ACHN (cell line): ENCODE results near the gene GGTA1.

Experiments used
- DNase-seq: peaks from one replicate; pipeline ENCODE4 v3.0.0-alpha.2; 2015
- in situ Hi-C: cut with HindIII; loops from 2 replicates; pipeline ENCODE4 v1.10.0; 2017; ENCODE audit warnings: low sequenced_read_pairs, low pct_ligation_motif_present, low pct_unique_long_range_greater_than_20kb

GGTA1 gene

GRCh38 chr9:121505903-121506735 is 6.5 kb upstream of the GGTA1 start:
- in situ Hi-C loops: no loop called here
- no peak for DNase-seq

GRCh38 chr9:121503444-121503843 is 3.8 kb upstream of the GGTA1 start:
- no peak for DNase-seq
- in situ Hi-C loops: no loop called here

DNA sequence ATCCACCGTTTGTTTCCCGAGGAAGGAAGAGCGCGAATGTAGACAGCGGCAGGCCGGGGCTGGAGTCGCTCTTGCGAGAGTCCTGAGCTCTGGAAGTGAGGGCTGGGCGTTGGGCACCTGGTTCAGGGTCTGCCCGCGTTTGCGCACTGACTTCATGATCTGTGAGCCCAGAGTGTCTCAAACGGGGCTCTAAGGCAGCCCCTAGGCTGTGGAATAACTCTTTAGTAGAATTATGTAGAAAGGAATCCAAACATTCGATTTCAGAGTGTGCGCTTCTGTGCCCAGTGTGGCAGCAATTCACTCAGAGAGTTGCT is 478 bp upstream of the GGTA1 start:
- DNase-seq: no peak
- in situ Hi-C loops: no loop called here

GRCh38 chr9:121499177-121499426 is 542 bp downstream of the GGTA1 start:
- in situ Hi-C loops: no loop called here

DNA sequence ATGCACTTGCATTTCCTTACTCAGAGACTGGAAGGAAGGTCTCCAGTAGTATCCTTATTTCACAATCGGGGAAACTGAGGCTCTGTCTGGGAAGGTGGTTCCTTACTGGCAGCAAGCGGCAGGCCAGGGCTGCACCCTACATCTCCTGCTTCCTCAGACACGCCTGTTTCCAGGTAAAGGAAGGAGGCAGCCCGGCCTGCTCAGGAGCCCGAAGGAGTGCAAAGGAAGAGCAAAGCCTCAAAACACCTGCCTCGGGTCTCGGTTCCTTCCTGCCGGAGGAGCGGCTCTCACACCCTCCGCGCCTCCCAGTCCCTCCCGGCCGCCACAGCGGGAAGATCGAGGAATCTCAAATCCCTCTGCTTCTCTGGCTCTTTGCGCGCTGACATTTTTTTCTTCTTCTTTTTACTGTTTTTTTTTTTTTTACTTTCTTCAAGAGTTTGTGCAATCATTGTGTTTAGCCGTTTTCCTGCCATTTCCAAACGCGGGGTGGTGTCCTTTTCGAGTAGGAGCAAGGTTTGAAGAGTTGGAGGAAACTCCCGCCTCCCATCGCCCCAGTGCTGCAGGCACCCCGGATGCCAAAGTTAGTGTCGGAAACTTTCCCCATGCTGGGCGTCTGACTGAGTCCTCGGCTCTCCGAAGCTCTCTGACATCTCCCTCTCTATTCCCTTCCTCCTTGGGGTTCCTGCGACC is 1.0 kb downstream of the GGTA1 start:
- in situ Hi-C loops: no loop called here
- DNase-seq: peak; percentile 7

More at GRCh38 chr9:121499177-121499426, 542 bp downstream of the GGTA1 start:
- no peak for DNase-seq

- peak; percentile 75 for DNase-seq
- in situ Hi-C loops: no loop called here
Observed at GRCh38 chr9:121498150-121498486, 1.5 kb downstream of the GGTA1 start.

DNA sequence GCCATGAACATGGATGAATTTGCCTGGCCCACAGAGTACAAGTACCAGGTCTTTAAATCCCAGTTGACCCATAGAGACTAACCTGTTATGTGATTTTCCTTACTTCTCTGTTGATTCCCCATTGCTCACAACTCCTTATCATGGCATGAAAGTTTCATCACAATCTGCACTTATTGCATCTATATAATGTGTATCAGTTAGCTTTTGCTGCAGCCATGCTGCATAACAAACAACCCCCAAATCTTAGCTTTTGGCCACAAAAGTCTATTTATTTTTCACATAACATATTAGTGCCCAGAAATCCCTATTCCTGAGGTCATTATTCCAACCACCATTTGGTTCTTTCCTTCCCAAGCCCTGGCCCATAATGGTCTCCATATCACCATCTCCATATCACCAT is 3.7 kb downstream of the GGTA1 start:
- in situ Hi-C loops: no loop called here
- no peak for DNase-seq

GRCh38 chr9:121494192-121494591 is 5.5 kb downstream of the GGTA1 start:
- no peak for DNase-seq
- in situ Hi-C loops: no loop called here

- in situ Hi-C loops: no loop called here
- DNase-seq: no peak
Observed at GRCh38 chr9:121491111-121491510, 8.5 kb downstream of the GGTA1 start.

GRCh38 chr9:121489344-121489743 is 10.3 kb downstream of the GGTA1 start:
- in situ Hi-C loops: no loop called here

DNA sequence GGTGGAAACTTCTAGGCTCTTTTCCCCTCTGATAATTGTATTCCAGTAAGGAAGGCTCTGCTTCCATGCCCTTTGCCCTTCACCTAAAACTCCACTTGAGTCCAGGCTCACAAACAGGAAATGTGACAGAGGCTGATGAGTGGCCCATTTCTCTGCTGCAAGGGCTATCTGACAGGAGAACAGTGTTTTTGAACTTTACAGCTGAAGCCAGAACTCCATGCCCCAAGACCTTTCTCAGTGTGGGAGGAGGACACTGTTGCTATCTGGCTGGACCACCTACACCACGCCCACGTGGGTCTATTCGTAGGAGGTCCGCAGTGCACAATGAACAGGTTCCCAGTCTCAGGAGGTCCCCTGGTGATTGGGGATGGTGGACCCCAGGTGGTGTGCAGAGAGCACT is 13.6 kb downstream of the GGTA1 start:
- no peak for DNase-seq
- in situ Hi-C loops: no loop called here

More at GRCh38 chr9:121489344-121489743, 10.3 kb downstream of the GGTA1 start:
- DNase-seq: no peak

- DNase-seq: no peak
- in situ Hi-C loops: no loop called here
Observed at GRCh38 chr9:121485623-121486022, 14.0 kb downstream of the GGTA1 start.

DNA sequence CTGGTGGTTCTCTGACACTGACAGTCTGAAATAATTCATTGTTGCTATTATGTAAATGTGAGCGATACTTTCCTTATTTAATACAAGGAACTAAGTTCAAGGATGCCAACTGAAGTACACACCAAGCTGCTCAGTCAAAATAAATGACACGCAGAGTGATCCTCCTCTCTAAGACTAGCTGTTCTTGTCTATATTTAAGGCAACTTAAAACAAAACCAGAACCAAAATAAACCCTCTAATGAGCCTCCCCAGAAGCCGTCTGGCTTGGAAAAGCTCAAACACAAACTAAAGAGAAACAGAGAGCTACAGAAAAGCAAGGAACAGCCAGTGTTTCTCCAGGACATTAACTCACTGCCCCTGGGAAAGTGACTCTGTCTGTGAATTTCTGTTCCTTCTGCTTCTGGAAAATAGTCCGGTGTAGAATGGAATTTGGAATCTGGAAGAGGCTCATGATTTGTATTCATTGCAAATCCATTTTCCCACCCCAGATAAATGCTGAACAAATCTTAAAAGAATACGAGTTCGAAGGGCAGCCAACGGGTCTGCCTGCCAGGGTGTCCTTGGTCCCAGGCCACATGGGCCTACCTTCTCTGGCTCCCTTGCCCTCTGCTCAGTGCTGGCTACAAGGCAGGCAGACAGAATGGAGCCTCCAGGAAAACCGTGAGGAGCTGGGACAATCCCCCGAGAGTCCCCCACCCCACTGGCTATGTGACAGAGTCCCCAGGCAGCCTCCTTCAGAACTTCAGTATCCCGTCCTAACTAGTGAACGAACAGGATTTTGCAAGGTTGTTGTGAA is 14.8 kb downstream of the GGTA1 start:
- in situ Hi-C loops: no loop called here
- no peak for DNase-seq

DNA sequence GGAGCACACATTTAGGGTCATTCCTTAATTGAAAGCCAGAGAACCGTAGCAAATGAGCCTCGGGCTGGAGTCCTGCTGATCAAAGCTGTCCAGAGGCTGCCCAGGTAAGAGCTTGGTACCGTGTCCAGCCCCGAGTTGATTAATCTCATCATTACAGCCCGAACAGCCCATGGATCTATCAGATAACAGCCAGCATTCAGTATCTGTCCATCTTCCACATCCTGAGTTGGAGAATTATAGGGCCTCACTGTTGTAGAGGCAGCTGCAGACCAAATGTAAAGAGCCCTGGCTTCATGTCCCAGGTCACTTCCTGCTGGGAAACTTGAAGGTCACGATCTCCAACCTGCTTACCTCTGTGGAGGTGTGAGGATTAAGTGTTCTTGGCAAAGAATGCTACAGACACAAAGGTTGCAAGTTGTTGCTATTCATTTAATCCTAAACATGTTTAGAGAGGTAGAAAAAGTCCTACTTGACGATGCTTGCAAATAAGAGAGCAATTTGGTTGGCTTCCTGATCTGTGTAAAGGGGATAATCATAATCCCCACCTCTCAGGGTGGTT is 16.1 kb downstream of the GGTA1 start:
- in situ Hi-C loops: no loop called here
- DNase-seq: no peak

DNA sequence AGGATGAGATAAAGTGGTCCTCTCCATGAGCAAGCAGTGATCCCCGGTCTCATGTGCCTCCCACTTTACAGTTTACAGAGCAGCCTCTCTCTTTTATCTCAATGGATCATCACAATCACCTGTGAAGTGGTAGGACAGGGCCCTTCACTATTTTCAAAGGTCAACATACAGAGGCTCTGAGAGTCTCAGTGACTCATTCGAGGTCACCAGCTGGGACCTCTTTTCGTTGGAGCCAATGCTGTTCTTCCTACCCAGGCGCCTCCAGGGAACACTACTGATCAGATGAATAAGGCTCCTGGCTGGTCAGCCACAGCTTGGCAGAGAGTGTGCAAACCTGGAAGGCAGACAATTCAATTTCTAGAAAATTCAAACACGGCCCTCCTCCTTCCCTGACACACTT is 16.6 kb downstream of the GGTA1 start:
- DNase-seq: no peak
- in situ Hi-C loops: no loop called here

GRCh38 chr9:121478816-121479676 is 20.6 kb downstream of the GGTA1 start:
- no peak for DNase-seq
- in situ Hi-C loops: no loop called here

DNA sequence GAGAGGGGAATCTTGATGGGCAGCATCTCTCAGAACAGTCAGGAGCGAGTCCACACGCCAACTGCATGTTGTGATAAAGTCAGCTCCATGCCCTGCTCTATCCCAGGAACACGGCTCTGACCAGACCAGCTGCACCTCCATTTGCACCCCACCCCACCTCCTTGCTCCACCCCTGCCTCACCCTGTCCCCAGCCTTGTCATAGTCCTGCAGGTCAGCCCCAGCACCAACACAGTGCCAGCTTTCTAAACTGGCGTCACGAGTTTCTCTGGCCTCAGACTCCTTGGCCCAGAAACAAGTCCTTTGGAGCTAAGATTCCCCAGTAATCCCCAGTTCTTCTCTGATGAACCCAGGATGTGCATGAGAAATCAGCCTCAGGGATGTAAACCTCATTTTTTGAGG is 23.5 kb downstream of the GGTA1 start:
- in situ Hi-C loops: no loop called here
- no peak for DNase-seq

- in situ Hi-C loops: no loop called here
- no peak for DNase-seq
Observed at GRCh38 chr9:121474231-121474947, 25.3 kb downstream of the GGTA1 start.
